ENCODE data around the gene S100A2.

The S100A2 gene

DNA sequence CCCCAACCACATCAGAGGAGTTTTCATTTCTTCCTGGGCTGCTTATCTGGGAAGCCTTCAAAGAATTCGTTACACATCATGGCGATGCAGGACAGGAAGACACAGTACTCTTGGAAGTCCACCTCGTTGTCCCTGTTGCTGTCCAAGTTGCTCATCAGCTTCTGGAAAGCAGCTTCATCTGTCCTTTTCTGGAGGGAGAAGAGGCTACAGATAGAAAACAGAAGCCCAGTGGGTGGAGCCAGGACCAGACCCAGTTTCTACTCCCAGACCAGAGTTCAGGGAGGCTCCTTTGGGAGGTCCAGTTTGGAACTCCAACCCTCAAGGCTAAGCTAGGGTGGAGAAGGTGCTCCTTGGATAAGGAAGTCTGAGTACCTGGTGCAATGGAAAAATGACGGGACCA, 21.9 kb downstream of the S100A2 start:
- DNase-seq: no peak

DNA sequence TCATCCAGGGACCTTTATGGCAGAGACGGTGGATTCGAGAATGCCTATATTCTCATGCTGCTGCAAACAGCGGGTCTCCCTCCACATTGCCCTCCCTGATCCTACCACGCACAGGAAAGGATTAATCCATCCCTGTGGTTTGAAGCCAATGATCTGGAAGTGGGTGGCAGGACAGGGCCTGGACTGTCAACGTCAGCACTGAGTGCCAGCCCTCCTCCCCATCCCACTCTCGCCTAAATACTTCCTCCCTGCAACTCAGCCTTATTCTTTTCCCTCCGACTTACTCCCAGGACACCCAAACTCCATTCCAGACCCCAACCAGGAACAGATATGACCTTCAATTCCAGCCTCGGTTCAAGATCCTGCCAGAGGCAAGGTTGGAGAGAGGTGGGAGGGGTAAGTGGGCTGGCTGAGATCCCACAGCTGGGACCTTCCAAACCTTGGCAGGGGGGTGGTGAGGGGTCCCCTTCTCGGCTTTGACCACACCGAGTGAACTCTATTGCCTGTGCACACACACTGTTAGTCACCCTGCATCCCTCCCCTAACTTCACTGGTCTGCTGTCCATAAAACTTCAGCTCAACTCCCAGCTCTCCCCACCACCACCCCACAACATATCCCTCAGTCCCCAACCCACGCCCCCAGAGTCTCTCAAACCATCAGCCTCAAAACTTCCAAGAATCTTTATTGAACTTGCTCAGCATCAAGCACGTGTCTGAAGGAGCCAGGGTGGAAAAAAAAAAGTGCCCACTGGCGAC, 22.5 kb downstream of the S100A2 start:
- no peak for DNase-seq

DNA sequence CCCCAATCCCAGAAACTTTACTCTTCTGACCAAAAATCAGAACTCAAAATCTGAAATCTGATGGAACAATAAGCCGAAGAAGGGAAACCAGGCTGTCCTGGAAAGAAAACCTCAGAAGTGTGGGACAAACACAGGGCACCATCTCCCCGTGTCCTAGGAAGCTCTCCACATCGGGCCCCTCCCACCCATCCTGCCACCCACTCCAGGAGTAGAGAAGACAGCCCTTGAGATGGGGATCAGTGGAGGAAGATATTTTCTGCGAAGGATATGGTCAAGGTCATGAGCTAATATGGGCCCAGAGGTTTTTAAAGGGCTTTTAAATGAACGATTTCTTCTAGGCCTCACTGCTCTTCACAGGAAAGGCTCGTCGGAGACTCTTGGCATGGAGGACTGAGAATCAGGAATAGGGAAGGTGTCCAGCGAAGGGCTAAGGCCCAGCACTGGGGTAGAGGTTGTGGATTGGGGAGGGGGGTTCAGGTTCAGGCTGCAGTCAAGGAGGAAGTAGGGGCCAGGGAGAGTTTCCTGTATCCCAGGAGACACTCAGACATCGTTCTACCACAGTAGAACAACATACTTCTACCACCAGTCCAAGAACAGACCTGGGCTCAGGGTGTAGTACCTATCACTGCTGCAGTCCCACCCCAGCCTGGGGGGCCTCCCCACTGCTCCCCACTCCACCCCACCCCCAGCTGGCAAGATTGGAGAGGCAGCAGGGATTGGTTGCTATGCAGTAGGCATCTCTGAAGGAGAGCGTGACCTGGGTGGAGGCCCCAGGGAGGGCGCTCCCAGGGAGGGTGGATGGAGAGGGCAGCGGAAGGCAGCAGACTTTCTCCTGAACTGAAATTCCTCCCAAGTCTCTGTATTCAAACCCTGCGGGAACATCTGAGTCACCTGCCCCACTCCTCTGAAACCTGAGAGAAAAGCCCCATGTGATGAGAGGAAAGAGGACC, 23.7 kb downstream of the S100A2 start:
- no peak for DNase-seq

DNA sequence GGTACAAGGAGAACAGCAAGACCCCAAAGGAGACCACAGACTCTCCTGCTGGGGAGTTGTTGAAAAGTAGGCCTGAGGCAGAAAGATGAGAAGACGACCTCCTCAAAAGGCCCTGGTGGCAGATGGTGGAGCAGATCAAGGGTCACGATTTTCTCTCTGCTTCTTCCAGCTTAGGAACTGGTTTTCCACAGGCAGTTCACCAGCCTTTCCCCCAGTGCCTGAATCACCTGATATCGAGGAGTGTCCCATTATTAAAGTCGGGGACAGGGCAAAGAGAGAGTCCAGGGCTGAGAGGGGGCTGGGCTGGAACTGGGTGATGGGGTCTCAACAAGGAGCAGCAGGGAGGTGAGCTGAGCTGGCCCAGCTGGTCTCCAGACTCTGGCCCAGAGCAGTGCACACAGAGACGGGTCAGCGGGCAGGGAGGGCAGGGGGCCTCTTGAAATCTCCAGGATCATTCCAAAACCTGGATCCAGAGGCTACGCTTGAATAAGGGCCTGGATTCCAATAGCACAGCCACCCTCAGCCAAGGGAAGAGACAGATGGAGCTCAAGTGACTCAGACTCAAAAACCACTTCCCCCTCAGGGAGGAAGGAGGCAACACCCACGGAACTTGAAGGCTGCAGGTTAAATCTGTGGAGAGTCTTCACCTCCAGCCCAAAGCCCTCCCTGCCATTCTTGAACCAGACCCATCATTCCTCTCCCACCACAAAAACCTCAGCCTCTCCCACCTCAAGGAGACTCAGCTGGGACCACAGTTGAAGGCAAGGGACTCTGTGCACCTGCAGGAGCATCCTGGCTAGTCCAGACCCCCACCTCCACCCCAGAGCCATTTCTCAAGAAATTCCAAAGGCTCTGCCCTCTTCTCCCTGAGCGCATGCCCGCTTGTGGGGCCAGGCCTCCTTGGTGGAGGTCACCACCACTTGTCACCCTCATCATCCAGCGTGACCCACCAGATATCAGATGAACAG, 25.0 kb downstream of the S100A2 start, which contains the start of gene S100A5:
S100A5 (minus strand) TSS at position 541 of the 968 bp plus-strand sequence. CDS start 743 bp downstream, outside the sequence.
- peak; percentile 52 for DNase-seq

- DNase-seq: no peak
Measured at GRCh38 chr1:153539395-153540093, 26.1 kb downstream of the S100A2 start.

- DNase-seq: no peak
Measured at GRCh38 chr1:153538315-153538821, 27.3 kb downstream of the S100A2 start.

GRCh38 chr1:153537376-153537730, 28.3 kb downstream of the S100A2 start:
- DNase-seq: no peak

GRCh38 chr1:153536671-153537375, 28.8 kb downstream of the S100A2 start:
- no peak for DNase-seq

DNA sequence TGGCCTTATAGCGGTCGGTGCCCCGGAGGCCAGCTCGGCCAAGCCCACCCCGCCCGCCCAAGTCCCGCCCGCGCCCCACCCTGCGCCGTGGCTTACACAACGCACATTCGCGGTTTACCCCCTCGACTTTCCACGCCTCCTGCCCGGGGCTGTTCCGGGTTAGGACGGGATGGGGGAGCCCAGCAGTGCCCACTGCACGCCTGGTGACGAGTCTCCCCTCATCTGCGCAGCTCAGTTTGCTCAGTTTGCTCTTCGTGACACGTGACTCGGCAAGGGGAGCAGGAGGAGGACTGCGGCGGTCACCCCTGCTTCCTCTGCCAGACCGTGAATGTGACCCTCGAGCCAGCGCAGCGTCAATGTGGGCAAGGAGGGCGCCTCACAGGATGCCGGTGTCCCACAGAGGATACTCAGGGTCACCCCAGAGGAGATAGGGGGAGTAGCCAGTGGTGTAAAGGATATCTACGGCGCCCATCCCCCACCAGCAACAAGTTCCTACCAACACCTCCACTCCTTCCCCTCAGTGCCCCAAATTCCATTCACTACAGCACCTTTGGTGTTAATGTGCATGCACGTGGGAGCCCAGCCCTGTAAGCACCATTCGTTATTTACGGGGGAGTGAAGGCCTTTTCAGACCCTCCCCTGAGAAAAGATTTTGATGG, 29.5 kb downstream of the S100A2 start:
- peak; percentile 77 for DNase-seq

GRCh38 chr1:153535242-153536011, 30.2 kb downstream of the S100A2 start, which contains the start of gene S100A6:
S100A6 (minus strand) TSS chr1:153535991; CDS start chr1:153535339, 652 bp downstream.
- peak; percentile 48 for DNase-seq

DNA sequence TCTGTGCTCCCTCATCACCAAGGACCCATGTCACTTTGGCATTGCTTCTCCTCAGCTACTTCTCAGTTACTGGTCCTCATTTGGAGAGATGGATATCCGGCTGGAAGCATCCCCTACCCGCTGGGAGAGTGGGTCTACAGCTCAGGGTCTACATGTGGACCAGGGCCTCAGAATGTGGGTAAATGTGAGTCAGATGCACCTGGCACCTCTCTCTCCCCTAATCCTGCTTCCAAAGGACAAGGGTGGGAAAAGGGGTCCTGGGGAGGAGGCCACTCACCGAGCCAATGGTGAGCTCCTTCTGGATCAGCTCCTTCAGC, 30.8 kb downstream of the S100A2 start:
- DNase-seq: no peak

- DNase-seq: no peak
Measured at GRCh38 chr1:153534226-153534924, 31.3 kb downstream of the S100A2 start.

DNA sequence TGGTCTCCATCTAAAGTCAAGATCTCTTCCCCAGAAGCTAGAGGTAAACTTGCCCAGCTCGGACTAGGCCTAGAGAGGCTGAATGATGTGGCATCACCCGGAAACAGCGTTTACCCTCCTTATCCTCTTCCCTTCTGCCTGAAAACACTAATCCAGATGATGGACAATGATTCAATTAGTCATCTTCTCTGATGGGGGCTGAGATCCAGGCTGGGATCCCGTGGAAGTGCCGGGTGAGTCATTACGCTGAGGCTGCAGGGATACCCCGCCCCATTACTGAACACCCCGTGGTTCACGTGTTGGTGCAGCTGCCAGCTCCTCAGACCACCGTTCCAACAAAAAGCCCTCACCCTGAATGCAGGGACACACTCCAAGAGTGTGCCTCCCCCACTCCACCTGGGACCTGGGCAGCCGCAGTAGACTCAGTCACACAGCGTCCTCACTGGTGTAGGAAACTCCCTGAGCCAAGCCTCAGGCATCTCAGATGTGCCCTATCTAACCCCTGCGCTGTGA, 31.9 kb downstream of the S100A2 start:
- DNase-seq: no peak

DNA sequence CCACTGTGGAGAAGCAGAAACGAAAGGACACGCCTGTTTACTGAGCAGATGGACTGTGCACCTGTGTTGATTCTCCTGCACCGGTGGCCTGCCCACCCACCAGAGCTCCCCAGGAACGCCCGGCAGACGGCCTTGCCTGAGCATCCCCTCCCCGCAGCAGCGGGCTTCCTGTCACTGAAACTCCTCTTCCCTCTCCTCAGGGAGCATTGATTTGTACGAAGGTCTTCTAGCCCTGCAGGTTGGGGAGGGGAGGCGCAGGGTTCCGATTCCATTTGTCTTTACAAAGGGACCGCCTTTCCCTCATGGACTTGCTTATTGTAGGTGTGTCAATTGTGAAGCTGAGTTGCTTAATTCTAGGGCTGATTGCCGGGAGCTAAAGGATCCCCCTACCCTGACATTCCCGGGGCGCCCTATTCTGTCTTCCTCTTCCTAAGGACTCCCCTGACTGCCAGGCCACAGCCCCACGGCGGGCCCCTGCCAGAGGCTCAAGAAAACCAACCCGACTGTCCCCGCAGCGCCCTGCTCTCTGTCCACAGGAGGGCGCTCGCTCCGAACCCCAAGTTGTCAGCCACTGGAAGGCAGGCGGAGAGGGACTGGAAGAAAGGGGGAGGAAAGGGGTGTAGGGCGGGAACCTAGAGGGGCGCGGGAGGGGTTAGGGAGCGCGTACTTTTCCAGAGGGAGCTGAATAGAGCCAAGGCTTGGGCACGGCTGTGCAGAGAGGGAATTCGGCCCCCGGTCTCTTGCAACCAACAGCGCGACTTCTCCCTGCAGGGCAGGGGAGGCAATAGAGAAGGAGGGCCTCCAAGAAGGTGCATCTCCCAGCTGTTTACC, 32.7 kb downstream of the S100A2 start:
- DNase-seq: peak; percentile 83

DNA sequence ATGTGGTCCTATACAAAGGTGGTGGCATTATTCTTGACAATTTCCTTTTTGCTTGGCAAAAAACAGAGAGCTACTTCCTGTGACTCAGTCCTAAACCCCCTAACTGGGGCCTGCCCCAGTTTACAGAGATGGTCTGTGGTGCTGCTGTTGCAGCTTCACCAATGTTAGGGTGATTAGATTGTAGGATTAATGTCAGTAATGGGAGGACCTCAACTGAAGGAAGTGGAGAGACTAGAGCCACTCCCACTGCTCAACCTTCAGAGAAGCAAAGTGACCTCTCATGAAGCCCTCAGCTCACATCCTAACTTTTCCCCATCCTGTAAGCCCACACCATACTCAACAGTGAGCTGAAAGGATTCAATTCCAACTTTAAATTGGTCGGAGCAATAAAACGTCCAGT, 33.5 kb downstream of the S100A2 start:
- no peak for DNase-seq

DNA sequence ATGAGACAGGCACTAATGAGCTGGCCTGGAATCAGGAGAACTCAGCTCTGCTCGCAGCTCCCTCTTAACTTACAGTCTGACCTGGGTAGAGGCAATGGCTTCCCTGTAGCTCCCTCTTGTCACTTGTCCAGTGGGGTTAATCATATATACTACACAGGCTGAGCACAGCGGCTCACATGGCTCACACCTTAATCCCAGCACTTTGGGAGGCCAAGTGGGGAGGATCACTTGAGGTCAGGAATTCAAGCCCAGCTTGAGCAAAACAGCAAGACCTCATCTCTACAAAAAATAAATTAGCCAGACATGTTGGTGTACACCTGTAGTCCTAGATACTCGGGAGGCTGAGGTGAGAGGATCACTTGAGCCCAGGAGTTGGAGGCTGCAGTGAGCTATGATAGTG, 34.0 kb downstream of the S100A2 start:
- no peak for DNase-seq

GRCh38 chr1:153527683-153528040, 38.0 kb downstream of the S100A2 start:
- no peak for DNase-seq
